ENCODE data around the gene FASN.
A peak's percentile ranks its signal among the peaks of the same experiment; 100 is the strongest.

FASN gene

GRCh38 chr17:82106688-82107305 is 8.8 kb upstream of the FASN start:
- Histone ChIP-seq H3K4me2 (ENCODE audit: low read length) (peak overlapping the region; percentile 57), H3K9me3 (replicated peaks; ENCODE audit: low read length) (no peaks in the 10 kb centered on the region), H3K27me3 (ENCODE audit: control insufficient read depth, insufficient read depth, low read length) (no peaks in the 10 kb centered on the region), H3K4me1 (ENCODE audit: control insufficient read depth, insufficient read depth, low read length) (peaks cover 12% of the 10 kb centered on the region), H3K9ac (ENCODE audit: low read depth, low read length) (peak overlapping the region; percentile 30), H3K36me3 (ENCODE audit: insufficient read depth, low read length) (no peaks in the 10 kb centered on the region), H3K4me3 (ENCODE audit: low read length) (no peak overlapping the region)

- peaks cover 12% of the 10 kb centered on the region for H3K4me1 ChIP-seq (ENCODE audit: control insufficient read depth, insufficient read depth, low read length)
- no peak overlapping the region for H3K4me3 ChIP-seq (ENCODE audit: low read length)
- no peaks in the 10 kb centered on the region for H3K9me3 ChIP-seq (replicated peaks; ENCODE audit: low read length)
- no peaks in the 10 kb centered on the region for H3K36me3 ChIP-seq (ENCODE audit: insufficient read depth, low read length)
- H3K4me2 ChIP-seq (ENCODE audit: low read length): peak overlapping the region; percentile 57
- no peaks in the 10 kb centered on the region for H3K27me3 ChIP-seq (ENCODE audit: control insufficient read depth, insufficient read depth, low read length)
- H3K9ac ChIP-seq (ENCODE audit: low read depth, low read length): peak overlapping the region; percentile 30
Measured at GRCh38 chr17:82105882-82106687, 8.0 kb upstream of the FASN start.

GRCh38 chr17:82105417-82105881 is 7.4 kb upstream of the FASN start:
- Histone ChIP-seq H3K27me3 (ENCODE audit: control insufficient read depth, insufficient read depth, low read length) (no peaks in the 10 kb centered on the region), H3K9me3 (replicated peaks; ENCODE audit: low read length) (no peaks in the 10 kb centered on the region), H3K4me1 (ENCODE audit: control insufficient read depth, insufficient read depth, low read length) (peaks cover 12% of the 10 kb centered on the region), H3K4me3 (ENCODE audit: low read length) (no peak overlapping the region), H3K4me2 (ENCODE audit: low read length) (no peak overlapping the region), H3K9ac (ENCODE audit: low read depth, low read length) (no peak overlapping the region), H3K36me3 (ENCODE audit: insufficient read depth, low read length) (no peaks in the 10 kb centered on the region)

DNA sequence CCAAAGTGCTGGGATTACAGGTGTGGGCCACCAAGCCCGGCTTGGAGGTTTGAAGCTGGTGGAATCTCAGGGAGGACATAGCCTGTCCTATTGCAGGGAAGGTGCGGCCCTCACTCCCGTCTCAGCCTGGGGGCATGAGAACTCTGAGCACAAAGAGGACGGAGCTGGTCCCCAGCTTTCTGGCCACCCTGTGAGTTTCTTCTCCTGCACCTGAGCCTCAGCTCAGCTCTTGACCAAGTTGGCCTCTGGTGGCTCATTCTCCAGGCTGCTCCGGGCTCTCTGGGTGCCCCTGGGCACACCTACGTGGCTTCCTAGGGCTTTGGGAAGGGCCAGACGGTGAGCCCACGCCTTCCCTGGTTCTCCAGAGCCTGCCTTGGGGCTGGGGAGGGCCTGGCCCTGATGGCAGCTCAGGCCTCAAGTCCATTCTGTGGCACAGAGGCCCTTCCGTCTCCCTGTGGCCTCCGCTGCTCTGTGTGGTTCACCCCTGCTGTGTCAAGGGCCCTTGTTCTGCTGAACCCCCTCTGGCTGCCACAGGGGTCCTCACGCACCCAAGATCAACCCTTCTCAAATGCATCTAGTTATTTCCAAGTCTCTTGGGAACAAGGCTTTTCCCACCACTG is 6.9 kb upstream of the FASN start:
- Histone ChIP-seq H3K9ac (ENCODE audit: low read depth, low read length) (no peak overlapping the region), H3K9me3 (replicated peaks; ENCODE audit: low read length) (no peaks in the 10 kb centered on the region), H3K4me3 (ENCODE audit: low read length) (no peak overlapping the region), H3K4me1 (ENCODE audit: control insufficient read depth, insufficient read depth, low read length) (peaks cover 16% of the 10 kb centered on the region), H3K27me3 (ENCODE audit: control insufficient read depth, insufficient read depth, low read length) (no peaks in the 10 kb centered on the region), H3K4me2 (ENCODE audit: low read length) (no peak overlapping the region), H3K36me3 (ENCODE audit: insufficient read depth, low read length) (no peaks in the 10 kb centered on the region)

DNA sequence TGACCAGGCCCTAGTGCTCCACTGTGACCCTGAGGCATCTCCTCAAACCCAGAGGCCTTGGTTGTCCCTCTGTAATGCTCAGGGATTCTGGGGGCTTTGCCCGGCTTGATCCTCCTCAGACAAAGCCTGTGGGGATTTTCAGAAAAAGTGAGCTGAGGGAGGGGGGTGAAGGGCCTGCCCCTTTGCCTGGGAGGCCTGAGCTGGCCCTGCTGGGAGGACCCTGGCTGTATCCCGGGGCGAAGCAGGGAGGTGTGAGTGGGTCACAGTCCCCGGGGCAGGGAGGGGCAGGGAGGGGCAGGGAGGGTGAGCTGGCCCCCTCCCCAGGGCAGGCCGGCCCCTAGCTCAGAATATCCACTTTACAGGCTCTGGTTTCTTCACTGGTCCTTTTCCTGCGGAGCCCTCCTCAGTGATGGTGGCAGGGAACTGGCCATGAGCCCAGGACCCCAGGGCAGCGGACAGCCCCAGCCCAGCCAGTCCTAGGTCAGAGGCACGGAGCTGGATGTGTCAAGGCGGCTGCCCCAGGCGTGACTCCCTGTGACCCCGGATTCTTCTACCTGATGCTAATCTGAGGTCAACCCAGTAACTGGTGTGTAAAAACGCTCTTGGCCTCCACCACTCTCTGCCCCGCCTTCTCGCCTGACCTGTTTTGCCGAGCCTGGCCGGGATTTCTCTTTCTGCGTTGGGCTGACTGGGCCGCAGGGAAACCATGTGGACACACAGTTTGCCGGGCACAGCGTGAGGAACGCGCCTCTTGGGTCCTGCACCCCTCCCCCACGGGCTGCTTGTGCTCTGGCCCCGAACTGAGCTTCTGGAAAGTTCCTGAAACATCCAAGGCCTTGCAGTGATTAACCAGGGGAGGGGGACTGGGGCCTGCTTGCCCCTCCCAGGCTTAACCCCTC is 5.8 kb upstream of the FASN start:
- no peak overlapping the region for H3K4me3 ChIP-seq (ENCODE audit: low read length)
- no peak overlapping the region for H3K9ac ChIP-seq (ENCODE audit: low read depth, low read length)
- peaks cover 26% of the 10 kb centered on the region for H3K4me1 ChIP-seq (ENCODE audit: control insufficient read depth, insufficient read depth, low read length)
- no peaks in the 10 kb centered on the region for H3K27me3 ChIP-seq (ENCODE audit: control insufficient read depth, insufficient read depth, low read length)
- no peaks in the 10 kb centered on the region for H3K9me3 ChIP-seq (replicated peaks; ENCODE audit: low read length)
- H3K36me3 ChIP-seq (ENCODE audit: insufficient read depth, low read length): no peaks in the 10 kb centered on the region
- H3K4me2 ChIP-seq (ENCODE audit: low read length): no peak overlapping the region

- Histone ChIP-seq H3K9ac (ENCODE audit: low read depth, low read length) (no peak overlapping the region), H3K4me3 (ENCODE audit: low read length) (no peak overlapping the region), H3K27me3 (ENCODE audit: control insufficient read depth, insufficient read depth, low read length) (no peaks in the 10 kb centered on the region), H3K9me3 (replicated peaks; ENCODE audit: low read length) (no peaks in the 10 kb centered on the region), H3K36me3 (ENCODE audit: insufficient read depth, low read length) (no peaks in the 10 kb centered on the region), H3K4me1 (ENCODE audit: control insufficient read depth, insufficient read depth, low read length) (peaks cover 26% of the 10 kb centered on the region), H3K4me2 (ENCODE audit: low read length) (no peak overlapping the region)
Measured at GRCh38 chr17:82101767-82102679, 4.0 kb upstream of the FASN start.

GRCh38 chr17:82101301-82101715 is 3.3 kb upstream of the FASN start:
- Histone ChIP-seq H3K4me3 (ENCODE audit: low read length) (no peak overlapping the region), H3K9me3 (replicated peaks; ENCODE audit: low read length) (no peaks in the 10 kb centered on the region), H3K9ac (ENCODE audit: low read depth, low read length) (no peak overlapping the region), H3K27me3 (ENCODE audit: control insufficient read depth, insufficient read depth, low read length) (no peaks in the 10 kb centered on the region), H3K4me1 (ENCODE audit: control insufficient read depth, insufficient read depth, low read length) (peaks cover 26% of the 10 kb centered on the region), H3K36me3 (ENCODE audit: insufficient read depth, low read length) (peaks cover under 1% of the 10 kb centered on the region), H3K4me2 (ENCODE audit: low read length) (no peak overlapping the region)

- no peaks in the 10 kb centered on the region for H3K27me3 ChIP-seq (ENCODE audit: control insufficient read depth, insufficient read depth, low read length)
- peaks cover 4% of the 10 kb centered on the region for H3K36me3 ChIP-seq (ENCODE audit: insufficient read depth, low read length)
- H3K9me3 ChIP-seq (replicated peaks; ENCODE audit: low read length): no peaks in the 10 kb centered on the region
- H3K4me2 ChIP-seq (ENCODE audit: low read length): no peak overlapping the region
- no peak overlapping the region for H3K4me3 ChIP-seq (ENCODE audit: low read length)
- H3K4me1 ChIP-seq (ENCODE audit: control insufficient read depth, insufficient read depth, low read length): peaks cover 26% of the 10 kb centered on the region
- H3K9ac ChIP-seq (ENCODE audit: low read depth, low read length): no peak overlapping the region
Measured at GRCh38 chr17:82100502-82101298, 2.7 kb upstream of the FASN start.

DNA sequence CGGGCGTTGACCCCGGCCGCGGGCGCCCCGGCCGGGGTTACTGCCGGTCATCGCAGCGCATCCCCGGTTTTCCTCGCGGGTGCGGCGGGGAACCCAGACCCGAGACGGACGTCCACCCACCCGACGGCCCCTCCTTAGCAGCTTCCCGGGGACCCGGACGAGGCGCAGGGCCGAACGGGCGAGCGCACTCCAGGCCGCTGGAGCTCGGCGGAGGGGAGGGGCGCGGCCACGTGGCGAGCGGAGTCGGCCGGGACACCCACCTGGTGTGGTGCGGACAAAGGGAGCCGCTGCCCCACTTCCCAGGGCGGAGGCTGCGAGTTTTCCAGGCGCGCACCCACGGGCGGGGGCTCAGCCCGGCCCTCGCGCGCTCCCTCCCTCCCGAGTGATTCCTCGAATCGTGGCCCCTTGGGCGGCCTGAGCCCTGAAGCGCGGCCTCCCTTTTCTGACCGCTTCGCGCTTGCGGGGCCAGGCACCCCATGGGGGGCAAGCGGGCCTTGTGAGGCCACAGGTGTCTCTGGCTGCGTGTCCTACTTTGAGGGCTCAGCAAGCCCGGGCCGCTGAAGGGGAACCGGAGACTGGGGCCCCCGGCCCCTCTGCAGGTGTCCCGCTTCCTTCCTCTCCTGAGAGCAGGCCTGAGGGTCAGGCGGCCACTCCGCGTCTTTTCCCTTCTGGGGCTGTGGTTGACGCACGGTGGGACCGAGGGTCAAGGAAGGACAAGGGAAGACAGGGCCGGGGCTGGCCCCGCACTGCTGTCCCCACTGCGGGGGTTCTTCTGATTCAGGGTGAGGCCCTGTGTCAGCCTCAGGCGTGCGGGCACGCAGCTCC is 1.1 kb upstream of the FASN start:
- Histone ChIP-seq H3K9ac (ENCODE audit: low read depth, low read length) (peak overlapping the region; percentile 83), H3K27me3 (ENCODE audit: control insufficient read depth, insufficient read depth, low read length) (no peaks in the 10 kb centered on the region), H3K36me3 (ENCODE audit: insufficient read depth, low read length) (peaks cover 13% of the 10 kb centered on the region), H3K4me1 (ENCODE audit: control insufficient read depth, insufficient read depth, low read length) (peaks cover 26% of the 10 kb centered on the region), H3K4me2 (ENCODE audit: low read length) (peak overlapping the region; percentile 97), H3K4me3 (ENCODE audit: low read length) (peak overlapping the region; percentile 81), H3K9me3 (replicated peaks; ENCODE audit: low read length) (no peaks in the 10 kb centered on the region)

Measured in skeletal muscle satellite cell (primary cell).